Immature natural killer cell (primary cell): Measurements from ENCODE around the gene PTPN22. TPM values are rescaled to one million over a fixed set of nuclear protein-coding genes. Genes with fewer than 3 reads are reported as not detected.
"Not testable (repeated sequence)": the region's sequence is repeated elsewhere in the genome, so short reads cannot be mapped to it uniquely, and the experiment has no call there.

Experiments used
- DNase-seq, 3 donors: peaks; one replicate each; pipeline ENCODE4 v3.0.0; 2022; ENCODE audit warnings: mixed read lengths in 1 of 3
- H3K27ac Mint-ChIP-seq, 6 donors: one replicate each; pipeline ENCODE4 v1.8.0; 2020; ENCODE audit warnings: mixed read lengths in 6 of 6, mild to moderate bottlenecking in 5 of 6, inconsistent platforms in 4 of 6, moderate library complexity in 3 of 6
- H3K27me3 Mint-ChIP-seq, 3 donors: one replicate each; pipeline ENCODE4 v1.8.0; 2020 to 2021; ENCODE audit warnings: low read depth in 3 of 3, mild to moderate bottlenecking in 3 of 3, mixed read lengths in 3 of 3, moderate library complexity in 3 of 3, inconsistent platforms in 1 of 3
- H3K36me3 Mint-ChIP-seq, 3 donors: one replicate each; pipeline ENCODE4 v1.8.0; 2020; ENCODE audit warnings: mixed read lengths in 3 of 3, inconsistent platforms in 2 of 3, mild to moderate bottlenecking in 2 of 3
- H3K4me1 Mint-ChIP-seq, 2 donors: one replicate each; pipeline ENCODE4 v1.8.0; 2020; ENCODE audit warnings: inconsistent platforms in 2 of 2, mild to moderate bottlenecking in 2 of 2, mixed read lengths in 2 of 2, moderate library complexity in 1 of 2
- H3K4me3 Mint-ChIP-seq, 5 donors: one replicate each; pipeline ENCODE4 v1.8.0; 2020; ENCODE audit warnings: mild to moderate bottlenecking in 5 of 5, mixed read lengths in 5 of 5, inconsistent platforms in 3 of 5, moderate library complexity in 3 of 5
- H3K9me3 Mint-ChIP-seq, 6 donors: one replicate each; pipeline ENCODE4 v1.8.0; 2020; ENCODE audit warnings: mild to moderate bottlenecking in 6 of 6, mixed read lengths in 6 of 6, inconsistent platforms in 4 of 6, moderate library complexity in 3 of 6
- polyA plus RNA-seq, 3 donors: library from polyadenylated mRNA; unstranded; fragments of 300-500 nt; fragmentation: Illumina TruSeq; gene quantifications; one replicate each; pipeline ENCODE4 v1.2.3, GENCODE V29; 2021

The PTPN22 gene
- polyA plus RNA-seq, 3 donors from 2014 or later, result 80.9 to 109 (median 83.6) TPM

DNA sequence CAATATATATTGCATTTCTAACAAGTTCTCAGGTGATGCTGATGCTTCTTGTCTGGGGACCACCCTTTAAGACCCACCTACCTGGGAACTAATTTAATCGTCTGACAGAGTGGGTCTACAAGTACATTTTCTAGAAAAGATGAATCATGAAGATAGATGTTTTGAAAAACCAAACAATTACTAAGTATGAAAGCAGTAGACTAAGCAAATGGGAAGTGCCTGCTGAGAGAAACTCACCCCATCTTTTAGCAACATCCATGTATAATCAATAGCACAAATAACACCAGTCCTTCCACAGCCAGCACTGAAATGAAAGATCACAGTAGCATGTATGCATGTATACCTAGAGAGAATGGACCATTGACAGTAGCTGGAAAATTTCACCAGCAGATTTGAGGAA is 17.3 kb downstream of the PTPN22 start:
- Mint-ChIP-seq H3K36me3 (peaks cover 35 to 48% (median 36%) of the 10 kb centered on the region in 3 donors), H3K27ac (peak overlapping the region in 5 of 6 donors; percentile 12 to 68 (median 38)), H3K4me3 (no peak overlapping the region), H3K4me1 (peaks cover 26 to 28% of the 10 kb centered on the region in 2 donors), H3K27me3 (peaks cover 0 to 2% (median 0%) of the 10 kb centered on the region in 3 donors), H3K9me3 (no peaks in the 10 kb centered on the region)
- no peak for DNase-seq

DNA sequence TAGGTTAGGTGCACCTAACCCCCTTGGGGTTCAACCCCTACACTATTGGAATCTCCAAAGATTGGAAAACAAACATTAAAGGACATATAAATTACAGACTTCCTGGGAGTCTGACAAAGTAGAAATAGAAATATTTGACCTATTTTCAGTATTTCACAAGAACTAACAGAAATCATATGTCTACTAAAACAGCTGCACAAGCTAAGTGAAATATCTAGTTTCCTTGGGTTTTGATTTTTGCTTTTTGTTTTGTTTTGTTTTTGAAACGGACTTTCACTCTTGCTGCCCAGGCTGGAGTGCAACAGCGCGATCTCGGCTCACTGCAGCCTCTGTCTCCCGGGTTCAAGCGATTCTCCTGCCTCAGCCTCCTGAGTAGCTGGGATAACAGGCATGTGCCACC is 18.8 kb downstream of the PTPN22 start:
- DNase-seq, H3K27me3 Mint-ChIP-seq, H3K9me3 Mint-ChIP-seq, H3K4me3 Mint-ChIP-seq: not testable (repeated sequence)
- Mint-ChIP-seq H3K27ac (peak overlapping the region in 2 of 6 donors; percentile 40 to 70), H3K36me3 (peaks cover 39 to 46% (median 39%) of the 10 kb centered on the region in 3 donors), H3K4me1 (peaks cover 21 to 22% of the 10 kb centered on the region in 2 donors)

DNA sequence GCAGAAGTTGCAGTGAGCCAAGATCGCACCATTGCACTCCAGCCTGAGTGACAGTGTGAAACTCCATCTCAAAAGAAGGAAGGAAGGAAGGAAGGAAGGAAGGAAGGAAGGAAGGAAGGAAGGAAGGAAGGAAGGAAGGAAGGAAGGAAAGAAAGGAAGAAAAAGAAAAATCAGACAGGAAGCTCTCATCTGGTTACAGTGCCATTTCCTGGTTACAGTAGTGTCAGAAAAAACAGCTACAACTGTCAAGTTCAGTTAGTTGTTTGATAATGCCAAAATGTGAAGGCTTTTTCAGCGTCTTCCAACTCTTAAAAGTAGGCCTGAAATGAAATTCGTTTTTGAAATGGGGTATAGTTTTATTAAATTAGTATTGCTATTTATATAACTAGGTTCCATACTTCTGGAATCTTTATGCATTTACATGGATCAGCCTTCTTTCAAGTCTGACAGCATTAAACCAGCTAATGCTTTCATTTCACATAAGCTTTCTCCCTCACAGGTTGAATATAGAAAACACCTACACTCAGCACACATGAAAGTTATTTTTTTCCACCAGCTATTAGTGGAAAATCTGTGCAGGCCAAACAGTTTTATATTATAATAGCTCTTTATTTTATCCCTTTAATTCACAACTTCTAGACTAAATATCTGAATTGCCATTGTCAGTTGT is 21.2 kb downstream of the PTPN22 start:
- H3K27me3 Mint-ChIP-seq, result peaks cover 0 to 2% (median 0%) of the 10 kb centered on the region in 3 donors
- H3K36me3 Mint-ChIP-seq, result peaks cover 41 to 48% (median 43%) of the 10 kb centered on the region in 3 donors
- DNase-seq, result no peak

DNA sequence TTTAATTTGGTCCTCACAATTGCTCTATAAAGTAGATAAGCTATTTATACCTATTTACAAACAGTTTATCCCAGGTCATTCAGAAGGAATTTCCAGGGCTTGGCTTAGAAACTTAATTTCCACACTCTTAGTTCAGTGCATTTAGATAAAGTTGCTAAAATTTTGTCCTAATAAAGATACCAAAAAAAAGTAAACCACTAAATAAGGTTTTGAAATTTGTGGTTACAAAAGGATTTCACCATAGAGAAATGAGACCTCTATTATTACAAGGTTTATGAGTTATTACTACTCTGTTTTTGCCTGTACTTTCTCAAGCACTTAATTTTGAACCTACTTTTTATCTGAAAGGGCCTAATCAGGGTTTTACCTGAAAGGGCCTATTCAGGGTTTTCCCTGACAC is 22.4 kb downstream of the PTPN22 start:
- no peak for DNase-seq
- peak overlapping the region in 1 of 5 donors; percentile 13 for H3K4me3 Mint-ChIP-seq
- H3K9me3 Mint-ChIP-seq, result no peaks in the 10 kb centered on the region
- H3K27ac Mint-ChIP-seq, result peak overlapping the region in 2 of 6 donors; percentile 7 to 49
- H3K27me3 Mint-ChIP-seq, result no peaks in the 10 kb centered on the region
- H3K36me3 Mint-ChIP-seq, result peaks cover 33 to 38% (median 33%) of the 10 kb centered on the region in 3 donors
- H3K4me1 Mint-ChIP-seq, result peaks cover 17 to 22% of the 10 kb centered on the region in 2 donors

More for the DNA sequence above, 21.2 kb downstream of the PTPN22 start:
- H3K9me3 Mint-ChIP-seq, result no peaks in the 10 kb centered on the region
- H3K27ac Mint-ChIP-seq, result peak overlapping the region; percentile 77 to 94 (median 86)
- peak overlapping the region in 3 of 5 donors; percentile 36 to 53 (median 48) for H3K4me3 Mint-ChIP-seq
- peaks cover 21 to 22% of the 10 kb centered on the region in 2 donors for H3K4me1 Mint-ChIP-seq

DNA sequence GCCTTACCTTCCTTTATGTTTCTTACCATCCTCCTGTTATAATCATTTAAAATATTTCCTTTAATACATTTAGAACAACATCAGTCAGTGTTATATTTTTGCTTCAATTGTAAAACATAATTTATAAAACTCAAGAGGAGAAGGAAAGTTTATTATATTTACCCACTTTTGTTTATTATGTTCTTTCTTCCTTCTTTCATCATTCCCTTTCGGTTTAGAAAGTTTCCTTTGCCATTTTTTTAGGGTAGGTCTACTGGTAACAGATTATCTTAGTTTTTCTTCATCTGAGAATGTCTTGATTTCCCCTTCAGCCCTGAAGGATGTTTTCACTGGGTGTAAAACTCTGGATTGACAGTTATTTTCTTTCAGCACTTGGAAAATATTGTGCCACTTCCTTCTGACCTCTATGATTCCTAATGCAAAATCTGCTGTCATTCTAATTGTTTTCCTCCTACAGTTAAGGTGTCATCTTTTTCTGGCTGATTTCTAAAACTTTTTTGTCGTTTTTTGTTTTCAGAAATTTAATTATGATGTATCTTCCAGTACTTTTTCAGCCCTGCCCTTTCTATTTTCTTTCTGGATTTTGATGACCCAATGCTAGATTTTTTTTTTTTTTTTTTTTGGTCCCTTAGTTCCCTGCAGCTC is 25.0 kb downstream of the PTPN22 start:
- Mint-ChIP-seq H3K4me3 (no peak overlapping the region), H3K9me3 (no peaks in the 10 kb centered on the region), H3K36me3 (peaks cover 33 to 55% (median 39%) of the 10 kb centered on the region in 3 donors), H3K27me3 (no peaks in the 10 kb centered on the region), H3K27ac (peak overlapping the region; percentile 13 to 77 (median 43)), H3K4me1 (peaks cover 17 to 22% of the 10 kb centered on the region in 2 donors)
- DNase-seq, result no peak

DNA sequence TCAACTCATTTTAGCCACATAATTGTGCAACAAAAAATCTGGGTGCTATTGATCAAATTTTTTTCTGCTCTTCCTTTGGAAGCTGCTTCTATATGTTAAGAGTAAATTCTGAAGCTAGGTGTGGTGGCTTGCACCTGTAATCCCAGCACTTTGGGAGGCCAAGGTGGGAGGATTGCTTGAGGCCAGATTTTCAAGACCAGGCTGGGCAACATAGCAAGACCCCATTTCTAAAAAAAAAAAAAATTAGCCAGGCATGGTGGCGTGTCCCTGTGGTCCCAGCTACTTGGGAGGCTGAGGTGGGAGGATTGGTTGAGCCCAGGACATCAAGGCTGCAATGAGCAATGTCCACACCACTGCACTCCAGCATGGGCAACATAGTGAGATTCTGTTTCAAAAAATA is 35.0 kb downstream of the PTPN22 start:
- H3K4me3 Mint-ChIP-seq, result no peak overlapping the region

DNA sequence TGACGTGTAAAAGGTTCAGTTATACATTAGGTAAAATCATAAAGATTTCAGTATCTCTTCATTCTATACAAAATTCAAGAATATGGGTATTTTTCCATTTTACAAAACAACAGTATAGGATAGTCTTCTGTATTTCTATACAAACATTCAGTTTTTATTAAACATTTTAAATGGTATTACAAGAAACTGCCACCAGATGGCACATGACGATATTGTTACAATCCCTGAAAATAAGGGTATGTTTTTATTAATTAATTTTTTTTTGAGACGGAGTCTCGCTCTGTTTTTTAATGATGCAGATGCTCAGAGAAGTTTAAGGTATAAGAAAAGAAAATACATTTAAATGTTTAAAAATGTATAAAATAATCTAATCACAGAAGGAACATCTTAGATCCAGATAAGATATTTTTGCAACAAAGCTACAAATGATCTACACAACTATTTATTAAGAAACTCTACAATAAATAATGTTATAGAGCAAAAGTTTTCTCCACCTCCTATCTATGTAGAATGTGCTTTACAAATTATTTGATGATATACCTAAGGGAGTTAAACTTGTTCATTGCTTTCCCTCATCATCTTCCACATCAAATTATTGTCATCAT is 35.7 kb downstream of the PTPN22 start:
- Mint-ChIP-seq H3K27ac (peak overlapping the region; percentile 30 to 76 (median 52)), H3K36me3 (peaks cover 16 to 34% (median 32%) of the 10 kb centered on the region in 3 donors), H3K27me3 (peaks cover 0 to 1% (median 0%) of the 10 kb centered on the region in 3 donors), H3K4me3 (no peak overlapping the region), H3K9me3 (no peaks in the 10 kb centered on the region), H3K4me1 (peaks cover 16 to 17% of the 10 kb centered on the region in 2 donors)
- DNase-seq, result peak; percentile 44 to 60 (median 54)

More for the DNA sequence above, 35.0 kb downstream of the PTPN22 start:
- H3K27me3 Mint-ChIP-seq, result no peaks in the 10 kb centered on the region
- H3K9me3 Mint-ChIP-seq, result no peaks in the 10 kb centered on the region
- H3K4me1 Mint-ChIP-seq, result peaks cover 16 to 17% of the 10 kb centered on the region in 2 donors
- peaks cover 19 to 33% (median 26%) of the 10 kb centered on the region in 3 donors for H3K36me3 Mint-ChIP-seq
- H3K27ac Mint-ChIP-seq, result peak overlapping the region in 3 of 6 donors; percentile 37 to 76 (median 54)
- DNase-seq, result no peak

DNA sequence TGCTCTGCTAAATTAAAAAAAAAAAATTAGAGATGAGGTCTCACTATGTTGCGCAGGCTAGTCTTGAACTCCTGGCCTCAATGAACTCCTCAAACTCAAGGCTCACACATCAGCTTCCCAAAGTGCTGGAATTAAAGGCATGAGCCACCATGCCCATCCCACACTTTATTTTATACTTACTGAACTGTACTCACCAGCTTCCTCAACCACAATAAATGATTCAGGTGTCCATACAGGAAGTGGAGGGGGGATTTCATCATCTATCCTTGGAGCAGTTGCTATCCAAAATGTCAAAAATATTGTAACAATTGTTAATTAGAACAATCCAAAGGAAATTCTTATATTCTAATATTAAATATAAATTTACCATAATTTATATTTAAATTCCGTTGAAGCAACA is 36.8 kb downstream of the PTPN22 start:
- no peaks in the 10 kb centered on the region for H3K9me3 Mint-ChIP-seq
- H3K36me3 Mint-ChIP-seq, result peaks cover 11 to 32% (median 31%) of the 10 kb centered on the region in 3 donors
- peak overlapping the region in 1 of 6 donors; percentile 17 for H3K27ac Mint-ChIP-seq
- no peak for DNase-seq
- H3K27me3 Mint-ChIP-seq, result peaks cover 0 to 1% (median 0%) of the 10 kb centered on the region in 3 donors
- no peak overlapping the region for H3K4me3 Mint-ChIP-seq
- peaks cover 13 to 17% of the 10 kb centered on the region in 2 donors for H3K4me1 Mint-ChIP-seq

DNA sequence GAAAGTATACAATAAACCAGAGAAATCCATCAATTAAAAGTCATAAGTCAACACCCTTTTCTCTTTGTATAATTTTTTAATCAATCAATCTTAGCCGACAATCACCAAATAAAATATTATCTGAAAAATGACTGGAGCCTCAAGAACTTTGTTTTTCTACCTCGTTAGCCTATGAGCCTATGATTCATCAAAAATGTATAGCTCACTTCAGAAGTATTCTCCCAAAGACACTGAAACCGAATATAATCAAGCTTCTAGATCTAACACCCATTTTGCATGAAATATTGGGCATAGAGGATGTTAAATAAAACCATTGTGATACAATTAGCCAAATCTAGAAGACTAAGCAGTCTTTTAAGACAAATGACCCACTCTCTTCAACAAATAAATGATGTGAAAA is 41.5 kb downstream of the PTPN22 start:
- Mint-ChIP-seq H3K36me3 (peaks cover 12 to 45% (median 32%) of the 10 kb centered on the region in 3 donors), H3K4me1 (peaks cover 0 to 3% of the 10 kb centered on the region in 2 donors), H3K9me3 (no peaks in the 10 kb centered on the region), H3K4me3 (no peak overlapping the region), H3K27ac (peak overlapping the region in 2 of 6 donors; percentile 10 to 43), H3K27me3 (peaks cover 0 to 3% (median 0%) of the 10 kb centered on the region in 3 donors)
- no peak for DNase-seq

DNA sequence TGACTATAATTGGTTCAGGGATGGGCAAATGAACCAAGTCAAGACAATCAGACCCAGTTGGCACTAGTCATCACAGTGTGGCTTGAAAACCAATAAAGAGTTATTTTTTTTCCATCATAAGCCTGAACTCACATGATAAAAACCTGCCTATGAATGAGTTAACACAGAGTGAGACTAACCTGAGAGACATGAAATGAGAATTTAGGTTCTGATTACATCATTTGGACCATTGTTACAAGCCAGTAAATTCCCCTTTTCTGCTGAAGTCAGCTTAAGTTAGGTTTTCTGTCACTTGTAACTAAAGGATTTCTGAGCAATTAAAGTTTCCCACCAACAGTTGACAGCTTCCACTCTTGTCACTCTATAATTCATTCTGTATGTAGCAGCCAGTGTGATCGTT is 49.6 kb downstream of the PTPN22 start:
- Mint-ChIP-seq H3K36me3 (peaks cover 23 to 44% (median 26%) of the 10 kb centered on the region in 3 donors), H3K4me1 (peaks cover 0 to 5% of the 10 kb centered on the region in 2 donors), H3K4me3 (no peak overlapping the region), H3K9me3 (no peaks in the 10 kb centered on the region), H3K27ac (peak overlapping the region in 4 of 6 donors; percentile 4 to 49 (median 28)), H3K27me3 (peaks cover 0 to 1% (median 0%) of the 10 kb centered on the region in 3 donors)
- no peak for DNase-seq

DNA sequence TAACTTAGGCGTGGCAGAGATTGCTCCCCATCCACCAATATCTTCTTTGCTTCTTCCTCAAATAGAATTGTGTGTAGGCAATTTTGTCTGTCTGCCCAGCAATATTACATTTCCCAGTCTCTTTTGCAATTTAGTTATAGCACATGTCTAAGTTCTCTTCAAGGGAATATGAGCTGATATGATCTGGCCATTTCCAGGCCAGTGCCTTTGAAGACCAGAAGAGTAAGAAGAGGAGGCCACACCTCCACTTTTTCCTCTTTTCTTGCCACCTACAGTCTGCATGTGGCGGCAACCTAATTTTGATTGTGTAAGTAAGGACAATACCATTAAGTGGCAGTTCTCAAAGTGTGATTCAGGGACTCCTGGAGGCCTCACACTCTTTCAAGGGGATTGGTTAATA is 52.9 kb downstream of the PTPN22 start:
- peaks cover 0 to 5% of the 10 kb centered on the region in 2 donors for H3K4me1 Mint-ChIP-seq
- no peak overlapping the region for H3K4me3 Mint-ChIP-seq
- peak overlapping the region in 2 of 6 donors; percentile 35 to 58 for H3K27ac Mint-ChIP-seq
- H3K27me3 Mint-ChIP-seq, result peaks cover 0 to 2% (median 0%) of the 10 kb centered on the region in 3 donors
- no peak for DNase-seq
- no peaks in the 10 kb centered on the region for H3K9me3 Mint-ChIP-seq
- peaks cover 23 to 50% (median 26%) of the 10 kb centered on the region in 3 donors for H3K36me3 Mint-ChIP-seq

DNA sequence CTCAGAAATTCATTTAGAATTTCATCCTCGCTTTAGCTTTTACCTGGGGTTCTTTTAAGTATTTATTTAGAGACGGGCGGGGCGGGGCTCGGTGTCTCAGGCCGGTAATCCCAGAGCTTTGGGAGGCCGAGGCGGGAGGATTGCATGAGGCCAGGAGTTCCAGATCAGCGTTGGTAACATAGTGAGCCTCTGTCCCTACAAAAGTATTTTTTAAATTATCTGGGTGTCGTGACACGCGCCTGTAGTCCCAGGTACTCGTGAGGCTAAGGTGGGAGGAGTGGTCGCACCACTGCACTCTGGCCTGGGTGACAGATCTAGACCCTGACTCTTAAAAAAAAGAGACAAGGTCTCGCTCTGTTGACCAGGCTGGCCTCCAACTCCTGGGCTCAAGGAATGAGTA is 58.3 kb downstream of the PTPN22 start:
- peak overlapping the region; percentile 35 to 99 (median 70) for H3K4me3 Mint-ChIP-seq
- H3K36me3 Mint-ChIP-seq, result peaks cover 8 to 15% (median 9%) of the 10 kb centered on the region in 3 donors
- H3K27me3 Mint-ChIP-seq, result peaks cover 4 to 13% (median 5%) of the 10 kb centered on the region in 3 donors
- no peaks in the 10 kb centered on the region for H3K9me3 Mint-ChIP-seq
- DNase-seq, result no peak
- H3K4me1 Mint-ChIP-seq, result peaks cover 41 to 46% of the 10 kb centered on the region in 2 donors
- peak overlapping the region; percentile 87 to 99 (median 99) for H3K27ac Mint-ChIP-seq

DNA sequence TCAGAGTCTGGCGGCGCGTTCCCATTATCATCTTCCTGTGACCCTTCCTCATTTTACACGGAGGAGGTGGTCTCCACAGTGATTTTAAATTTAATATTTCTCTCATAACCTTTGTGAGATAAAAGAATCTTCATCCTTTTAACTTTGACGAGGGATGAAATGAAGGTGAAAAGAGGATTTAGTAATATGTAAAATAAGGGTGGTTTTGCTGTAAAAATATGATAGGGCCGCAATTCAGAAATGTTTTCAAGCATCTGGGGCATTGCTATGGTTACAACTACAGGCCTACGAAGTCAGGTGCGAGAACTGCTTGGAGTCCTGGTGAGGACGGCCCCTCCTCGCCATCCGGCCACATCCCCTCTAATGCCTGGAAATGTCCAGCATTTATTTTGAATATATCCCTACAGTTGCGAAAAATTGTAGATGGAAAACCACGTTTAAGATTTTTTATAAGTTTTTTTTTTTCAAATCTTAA is 58.8 kb downstream of the PTPN22 start:
- Mint-ChIP-seq H3K36me3 (peaks cover 8 to 14% (median 9%) of the 10 kb centered on the region in 3 donors), H3K27ac (peak overlapping the region; percentile 87 to 99 (median 99)), H3K27me3 (peaks cover 4 to 13% (median 5%) of the 10 kb centered on the region in 3 donors), H3K4me3 (peak overlapping the region; percentile 94 to 99 (median 97)), H3K9me3 (no peaks in the 10 kb centered on the region), H3K4me1 (peaks cover 44 to 51% of the 10 kb centered on the region in 2 donors)
- DNase-seq, result no peak
